Inflammatory macrophage (primary cell): Measurements from ENCODE around the gene ATP1A3.
"Not testable (repeated sequence)": the region's sequence is repeated elsewhere in the genome, so short reads cannot be mapped to it uniquely, and the experiment has no call there.

Source experiments
- DNase-seq, 2 donors: peaks; one replicate each; pipeline ENCODE4 v3.0.0-alpha.2; 2020 to 2022

Gene ATP1A3

GRCh38 chr19:42010245-42011126 is 16.5 kb upstream of the ATP1A3 start:
- DNase-seq: no peak

- DNase-seq: no peak
These were observed 12.5 kb upstream of the ATP1A3 start for GRCh38 chr19:42006569-42006968.

DNA sequence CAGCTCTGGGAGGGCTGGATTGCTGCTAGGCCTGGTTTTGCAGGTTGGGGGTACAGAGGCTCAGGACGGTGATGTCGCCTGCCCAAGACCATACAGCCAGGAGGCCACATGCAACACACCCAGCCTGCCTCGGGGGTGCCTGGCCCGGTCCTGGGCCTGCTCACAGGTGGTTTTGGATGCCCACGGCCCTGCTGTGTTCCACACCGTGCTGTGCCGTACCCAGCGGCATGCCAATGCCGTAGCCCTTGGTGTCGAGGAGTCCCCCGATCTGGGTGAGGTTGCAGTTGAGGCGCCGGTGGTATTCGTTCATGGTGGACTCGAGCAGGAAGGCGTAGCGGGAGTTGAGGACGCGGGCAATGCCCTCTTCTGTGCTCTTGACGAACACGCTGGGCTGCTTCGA is 11.5 kb upstream of the ATP1A3 start:
- DNase-seq: no peak

- no peak for DNase-seq
These were observed 9.7 kb upstream of the ATP1A3 start for GRCh38 chr19:42003506-42004294.

DNA sequence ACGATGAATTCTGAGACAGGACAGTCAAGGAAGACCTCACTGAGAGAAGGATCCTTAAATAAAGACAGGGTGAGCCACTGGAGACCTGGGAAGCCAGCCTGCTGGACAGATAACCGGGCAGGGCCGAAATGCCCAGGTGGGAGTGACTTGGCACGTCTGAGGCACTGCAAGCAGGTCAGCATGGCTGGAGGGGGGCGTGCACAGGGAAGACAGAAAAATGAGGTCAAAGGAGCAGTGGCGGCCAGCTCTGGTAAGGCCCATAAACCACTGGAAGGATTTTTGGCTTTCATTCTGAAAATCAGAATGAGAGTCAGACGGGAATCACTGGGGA is 5.8 kb upstream of the ATP1A3 start:
- DNase-seq: no peak

DNA sequence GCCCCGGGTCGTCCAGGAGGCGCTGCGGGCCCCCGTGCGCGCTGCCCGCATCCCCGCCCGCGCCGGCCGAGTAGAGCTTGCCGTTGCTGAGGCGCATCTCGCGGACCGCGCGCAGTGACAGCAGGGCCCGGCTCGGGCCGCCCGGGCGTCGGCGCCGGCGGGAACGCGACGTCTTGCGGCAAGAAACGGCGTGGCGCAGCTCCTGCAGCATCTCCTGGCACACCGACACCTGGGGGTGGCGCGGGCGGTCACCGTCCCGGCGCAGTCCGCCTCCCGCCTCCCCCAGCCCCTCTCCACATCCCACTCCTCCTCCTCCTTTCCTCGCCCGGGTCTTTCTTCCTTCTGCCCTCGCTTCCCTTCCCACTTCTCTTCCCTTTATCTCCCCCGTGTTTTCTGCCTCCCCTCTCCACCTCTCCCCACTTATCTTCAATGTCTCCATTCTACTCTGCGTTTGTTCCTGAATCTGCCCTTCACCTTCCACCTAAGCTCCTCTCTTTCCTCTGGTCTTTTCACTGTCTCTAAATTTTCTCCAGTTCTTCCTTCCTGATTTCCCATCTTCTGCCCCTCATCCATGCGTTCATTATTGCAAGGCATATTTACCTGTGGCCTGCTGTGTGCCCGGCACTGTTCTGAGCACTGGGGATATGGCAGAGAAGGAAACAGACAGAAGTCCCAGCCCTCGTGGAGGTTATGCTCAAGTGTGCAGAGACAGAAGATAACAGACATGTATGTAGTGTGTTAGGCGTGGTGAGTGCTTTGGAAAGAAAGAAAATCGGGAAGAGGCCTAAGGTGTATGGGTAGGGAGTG is 5.2 kb upstream of the ATP1A3 start:
- DNase-seq: no peak

DNA sequence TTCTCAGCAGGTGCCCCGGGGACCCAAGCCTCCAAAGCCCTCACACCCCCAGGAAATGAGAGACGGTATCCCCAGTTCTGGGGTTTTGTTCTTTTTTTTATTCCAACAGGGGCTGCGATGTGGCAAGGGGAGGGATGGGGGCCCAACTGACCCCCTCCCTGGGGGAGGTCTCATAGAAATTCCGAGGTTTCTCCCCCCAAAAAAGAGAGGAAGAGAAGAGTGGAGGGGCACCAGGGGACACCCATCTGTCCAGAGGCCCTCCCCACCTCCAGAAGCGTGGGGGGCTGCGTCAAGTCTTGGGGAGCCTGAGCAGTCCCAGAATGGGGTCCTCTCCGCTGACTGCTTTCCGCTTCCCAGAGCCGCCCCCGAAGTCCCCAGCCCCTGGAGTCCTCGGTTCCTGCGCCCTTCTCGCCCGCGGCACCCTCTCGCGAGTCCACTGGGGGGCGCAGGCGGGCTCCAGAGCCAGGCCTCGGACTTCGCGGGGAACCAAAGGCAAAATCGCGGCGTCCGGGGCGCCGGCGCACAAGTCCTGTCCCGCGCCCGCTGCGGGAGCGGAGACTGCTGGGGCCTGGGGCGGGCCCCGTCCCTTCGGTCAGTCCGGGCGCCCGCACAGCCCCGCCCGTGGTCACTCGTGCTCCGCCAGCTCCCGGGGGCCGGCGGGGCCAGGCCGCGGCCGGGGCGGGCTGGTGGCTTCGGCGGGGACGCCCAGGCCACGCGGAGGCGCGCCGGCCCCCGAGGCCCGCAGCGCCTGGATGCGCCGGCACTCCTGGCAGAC is 4.4 kb upstream of the ATP1A3 start:
- peak; percentile 6 to 32 for DNase-seq

DNA sequence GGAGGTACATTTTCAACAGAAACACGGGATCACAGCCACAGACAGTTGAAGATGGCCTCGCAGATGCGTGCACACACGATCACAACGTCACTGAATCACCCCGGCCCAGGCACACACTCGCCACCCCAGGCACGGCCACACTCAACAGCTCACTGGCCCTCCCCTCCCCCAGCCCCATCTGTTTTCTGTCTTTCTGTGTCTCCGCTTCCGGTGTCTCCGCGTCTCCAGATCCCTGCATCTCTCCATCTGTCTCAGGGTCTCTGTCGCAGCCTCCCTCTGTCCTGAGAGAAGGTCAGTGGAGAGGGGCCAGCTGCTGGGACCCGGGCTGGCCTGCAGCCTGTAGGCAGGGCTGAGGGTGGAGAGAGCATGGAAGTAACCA is 3.8 kb upstream of the ATP1A3 start:
- no peak for DNase-seq

- peak; percentile 15 to 44 for DNase-seq
These were observed 3.3 kb upstream of the ATP1A3 start for GRCh38 chr19:41997121-41997850.

- DNase-seq: no peak
These were observed 2.1 kb upstream of the ATP1A3 start for GRCh38 chr19:41995959-41996797.

DNA sequence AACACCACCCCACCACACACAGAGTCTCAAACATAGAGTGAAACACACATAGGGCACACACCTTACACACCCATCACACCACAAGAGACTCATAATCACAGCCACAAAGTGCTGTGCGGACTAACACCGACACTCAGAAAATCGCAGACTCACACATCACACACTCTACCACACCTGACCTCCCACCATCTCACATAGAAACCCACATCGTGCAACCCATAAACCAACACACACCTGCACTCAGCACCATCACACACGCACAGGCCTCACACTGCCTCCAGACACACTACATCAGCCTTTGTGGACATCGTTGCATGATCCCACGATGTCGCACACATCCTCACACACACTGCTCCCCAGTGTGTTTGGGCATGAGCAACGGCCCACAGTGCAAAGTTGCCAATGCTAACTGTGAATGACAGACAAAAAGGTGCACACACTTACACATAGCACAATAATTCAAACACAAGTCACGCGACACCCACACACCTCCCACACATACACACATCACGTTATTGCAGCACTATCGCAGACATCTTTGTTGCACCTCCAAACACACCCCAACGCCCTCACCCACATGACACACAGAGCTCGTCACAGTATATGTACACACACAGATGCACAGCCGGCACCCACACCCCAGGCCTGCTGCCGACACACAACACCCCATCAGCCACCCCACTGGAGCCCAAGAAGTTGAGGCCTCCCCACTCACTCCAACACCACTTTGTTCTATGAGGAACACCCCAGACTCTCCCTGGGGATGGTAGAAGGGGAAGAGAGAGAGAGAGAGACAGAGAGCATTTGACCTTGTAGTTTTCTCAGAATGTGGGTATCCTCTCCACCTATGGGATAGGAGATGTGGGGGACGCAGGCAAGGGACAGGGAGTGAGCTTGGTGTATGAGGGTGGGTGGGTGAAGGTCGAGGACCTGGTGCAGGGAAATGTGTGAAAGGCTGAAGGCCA is 1.2 kb upstream of the ATP1A3 start:
- no peak for DNase-seq

DNA sequence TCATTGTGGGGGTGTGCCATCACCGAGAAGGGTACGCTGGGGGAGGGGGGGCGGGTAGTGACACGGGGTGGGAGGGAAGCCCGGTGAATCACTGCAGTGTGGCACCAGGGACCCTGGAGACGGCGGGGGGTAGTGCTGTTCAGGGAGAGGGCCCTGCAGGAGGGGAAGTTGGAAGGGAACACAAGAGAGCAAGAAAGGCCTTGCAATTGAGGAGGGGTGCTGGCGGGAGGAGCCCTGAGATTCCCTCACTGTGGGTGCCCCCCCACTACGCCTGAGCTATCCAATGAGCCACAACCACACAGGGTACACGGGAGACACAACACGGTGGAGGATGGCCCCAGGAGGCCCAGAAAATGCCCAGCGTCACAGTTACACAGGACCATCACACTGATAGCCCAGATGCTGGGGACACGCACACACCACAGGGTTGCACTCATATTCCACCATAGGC is 516 bp upstream of the ATP1A3 start:
- no peak for DNase-seq

DNA sequence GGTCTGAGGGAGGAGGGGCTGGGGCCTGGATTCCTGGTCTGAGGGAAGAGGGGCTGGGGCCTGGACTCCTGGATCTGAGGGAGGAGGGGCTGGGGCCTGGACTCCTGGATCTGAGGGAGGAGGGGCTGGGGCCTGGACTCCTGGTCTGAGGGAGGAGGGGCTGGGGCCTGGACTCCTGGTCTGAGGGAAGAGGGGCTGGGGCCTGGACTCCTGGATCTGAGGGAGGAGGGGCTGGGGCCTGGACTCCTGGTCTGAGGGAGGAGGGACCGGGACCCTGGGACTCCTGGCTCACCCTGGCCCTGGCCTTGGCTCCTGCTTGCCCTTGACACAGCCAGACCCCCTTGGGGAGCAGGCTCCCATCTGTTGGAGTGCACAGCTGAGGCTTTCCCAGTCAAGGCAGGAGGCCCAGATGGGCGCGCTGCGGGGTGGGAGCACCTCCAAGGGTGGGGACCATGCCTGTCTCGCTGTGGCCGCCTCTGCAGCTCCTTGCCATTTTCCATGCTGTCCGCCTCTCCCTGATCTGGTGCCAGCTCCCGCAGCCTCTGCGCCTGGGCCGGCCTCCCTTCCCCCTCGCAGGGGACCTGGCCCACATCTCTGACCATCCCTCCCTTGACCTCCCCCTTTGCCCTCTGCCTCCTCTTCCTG is 2.0 kb downstream of the ATP1A3 start:
- DNase-seq: not testable (repeated sequence)

- DNase-seq: no peak
These were observed 3.0 kb downstream of the ATP1A3 start for GRCh38 chr19:41991025-41991424.

- no peak for DNase-seq
These were observed 3.4 kb downstream of the ATP1A3 start for GRCh38 chr19:41990615-41991014.

GRCh38 chr19:41990028-41990427 is 4.0 kb downstream of the ATP1A3 start:
- DNase-seq: no peak

GRCh38 chr19:41988947-41989346 is 5.1 kb downstream of the ATP1A3 start:
- DNase-seq: no peak

DNA sequence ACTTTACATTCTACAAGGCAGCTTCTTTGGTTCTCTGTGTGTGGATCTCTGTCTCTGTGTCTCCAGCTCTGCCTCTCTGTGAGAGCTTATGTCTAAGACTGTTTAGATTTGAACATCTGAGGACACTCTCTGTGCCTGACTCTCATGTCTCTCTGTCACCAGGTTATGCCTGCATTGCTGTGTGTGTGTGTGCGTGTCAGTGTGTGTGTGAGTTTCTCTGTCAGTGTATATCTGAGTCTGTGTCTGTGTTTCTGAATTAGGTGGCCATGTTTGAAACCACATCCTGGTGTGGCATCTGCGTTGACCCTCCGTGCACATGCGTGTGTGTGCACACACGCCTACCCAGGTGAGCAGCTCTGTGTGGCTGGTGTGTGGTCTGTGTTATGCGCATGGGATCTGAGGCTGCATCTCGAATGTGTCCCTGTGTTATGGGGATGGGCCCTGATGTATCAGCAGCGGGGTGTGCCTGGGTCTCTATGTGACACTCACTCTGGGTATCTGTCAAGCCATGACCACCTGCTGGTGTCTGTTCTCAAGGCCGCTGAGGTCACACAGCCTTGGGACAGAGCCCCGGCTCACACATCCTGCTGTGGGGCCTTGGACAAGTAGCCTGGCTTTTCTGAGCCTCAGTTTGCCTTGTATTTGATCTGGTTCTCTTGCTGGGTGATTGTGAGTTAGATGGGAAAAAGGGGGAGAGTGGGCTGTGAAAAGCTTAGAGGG is 6.7 kb downstream of the ATP1A3 start:
- DNase-seq: no peak
